ENCODE results near the gene RAC3.

Gene RAC3

GRCh38 chr17:82077617-82078358, 46.3 kb downstream of the RAC3 start:
- no peak for DNase-seq

- no peak for DNase-seq
Measured at GRCh38 chr17:82078433-82078832, 47.0 kb downstream of the RAC3 start.

- no peak for DNase-seq
Measured at GRCh38 chr17:82079001-82079677, 47.7 kb downstream of the RAC3 start.

GRCh38 chr17:82080048-82080788, 48.7 kb downstream of the RAC3 start:
- DNase-seq: no peak

- no peak for DNase-seq
Measured at GRCh38 chr17:82080789-82081464, 49.4 kb downstream of the RAC3 start.

- no peak for DNase-seq
Measured at GRCh38 chr17:82081546-82081945, 50.1 kb downstream of the RAC3 start.

GRCh38 chr17:82081966-82082365, 50.5 kb downstream of the RAC3 start:
- DNase-seq: no peak

- no peak for DNase-seq
Measured at GRCh38 chr17:82082456-82082855, 51.0 kb downstream of the RAC3 start.

GRCh38 chr17:82083009-82083408, 51.5 kb downstream of the RAC3 start:
- no peak for DNase-seq

Measured in CD4-positive, alpha-beta T cell treated with Interleukin-17A for 4 hours (primary cell).